Esophagus muscularis mucosa (tissue), 4 donors: Measurements from ENCODE around the gene KIZ. TPM values are rescaled to one million over a fixed set of nuclear protein-coding genes. Genes with fewer than 3 reads are reported as not detected.

ENCODE experiments used
- DNase-seq: peaks from one replicate; pipeline ENCODE4 v3.0.0-alpha.2; 2017; ENCODE audit errors: extremely low spot score
- H3K27ac ChIP-seq, 4 donors: fragments of 200-600 bp; sonication (generic); replicated peaks in 1 of 4; 1 replicate in 3 of 4; 2 replicates in 1 of 4; pipeline ENCODE4 v1.5.1; 2016 to 2019; ENCODE audit warnings: mild to moderate bottlenecking in 1 of 4
- H3K27me3 ChIP-seq, 4 donors: fragments of 200-600 bp; sonication (generic); one replicate each; pipeline versions ENCODE4 v1.5.1 to v1.6.0; 2016 to 2019
- H3K36me3 ChIP-seq, 4 donors: fragments of 200-600 bp; sonication (generic); one replicate each; pipeline ENCODE4 v1.5.1; 2016 to 2019
- H3K4me1 ChIP-seq, 4 donors: fragments of 200-600 bp; sonication (generic); one replicate each; pipeline ENCODE4 v1.5.1; 2016 to 2019
- H3K4me3 ChIP-seq, 4 donors: fragments of 200-600 bp; sonication (generic); 1 replicate in 2 of 4; 2 replicates in 2 of 4; pipeline ENCODE4 v1.5.1; 2016 to 2019; ENCODE audit warnings: mild to moderate bottlenecking in 4 of 4, moderate library complexity in 1 of 4
- H3K9me3 ChIP-seq, 4 donors: fragments of 200-600 bp; sonication (generic); 1 replicate in 3 of 4; 2 replicates in 1 of 4; pipeline ENCODE4 v1.5.1; 2016 to 2019
- EP300 ChIP-seq: sonication (generic); formaldehyde crosslinking; IDR thresholded peaks from one replicate; pipeline ENCODE4 v1.6.1; 2017; ENCODE audit warnings: antibody characterized with exemption
- POLR2A ChIP-seq: fragments of 450-650 bp; IDR thresholded peaks from one replicate; pipeline ENCODE4 v1.6.1; 2017; ENCODE audit warnings: antibody characterized with exemption, moderate library complexity, mild to moderate bottlenecking, low read depth
- POLR2AphosphoS5 ChIP-seq, 2 donors: sonication (generic); formaldehyde crosslinking; IDR thresholded peaks; one replicate each; pipeline ENCODE4 v1.6.1; 2017; ENCODE audit warnings: antibody characterized with exemption in 2 of 2
- WGBS: methylation state at CpG from one replicate; pipeline ENCODE4 v1.1.5; 2018; 5-methylcytosine and 5-hydroxymethylcytosine counted together
- intact Hi-C: fragments of 100-400 bp; cut with DNase I; formaldehyde crosslinking; loops from one replicate; pipeline ENCODE4 v1.15.1; 2023
- total RNA-seq, 4 donors: library from RNA; depleted of rRNA; stranded (reverse); fragments of >200 nt; gene quantifications; one replicate each; pipeline versions ENCODE4 v1.1.0 to v1.2.1, GENCODE V29; 2016
- TF ChIP-seq, protein P1 (sequence below), 3 experiments: fragments of 200-600 bp in 2 of 3; fragments of 450-650 bp in 1 of 3; sonication (generic) in 2 of 3; IDR thresholded peaks; one replicate each; pipeline ENCODE4 v1.5.1; 2017 to 2019; ENCODE audit warnings: antibody characterized with exemption in 3 of 3, mild to moderate bottlenecking in 2 of 3, moderate library complexity in 1 of 3

KIZ gene
- total RNA-seq, 4 donors from 2014 or later: 17.2 to 32.0 (median 25.6) TPM

DNA sequence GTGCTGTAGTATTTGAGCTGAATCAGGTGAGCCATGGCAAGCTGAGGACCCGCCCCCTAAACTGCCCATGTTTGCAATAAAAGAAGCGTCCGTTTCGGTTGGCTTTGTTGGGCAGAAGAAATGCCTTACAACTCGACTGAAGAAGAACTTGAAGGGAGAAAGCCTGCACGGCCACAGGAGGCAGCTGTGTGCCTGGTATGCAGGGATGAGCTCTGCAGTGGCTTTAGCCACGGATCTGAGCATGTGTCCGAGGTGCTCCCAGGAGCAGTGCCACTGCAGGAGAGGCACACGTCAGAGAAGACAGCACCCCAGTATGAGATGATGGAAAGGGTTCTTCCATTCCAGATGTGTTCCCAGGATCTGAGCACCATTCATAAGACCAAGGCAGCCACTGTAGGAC, 23.5 kb downstream of the KIZ start:
- TF ChIP-seq POLR2AphosphoS5 (IDR thresholded peaks at IDR 0.05) (no peak), POLR2A (no peak), EP300 (no peak)
- TF ChIP-seq, protein P1, sequence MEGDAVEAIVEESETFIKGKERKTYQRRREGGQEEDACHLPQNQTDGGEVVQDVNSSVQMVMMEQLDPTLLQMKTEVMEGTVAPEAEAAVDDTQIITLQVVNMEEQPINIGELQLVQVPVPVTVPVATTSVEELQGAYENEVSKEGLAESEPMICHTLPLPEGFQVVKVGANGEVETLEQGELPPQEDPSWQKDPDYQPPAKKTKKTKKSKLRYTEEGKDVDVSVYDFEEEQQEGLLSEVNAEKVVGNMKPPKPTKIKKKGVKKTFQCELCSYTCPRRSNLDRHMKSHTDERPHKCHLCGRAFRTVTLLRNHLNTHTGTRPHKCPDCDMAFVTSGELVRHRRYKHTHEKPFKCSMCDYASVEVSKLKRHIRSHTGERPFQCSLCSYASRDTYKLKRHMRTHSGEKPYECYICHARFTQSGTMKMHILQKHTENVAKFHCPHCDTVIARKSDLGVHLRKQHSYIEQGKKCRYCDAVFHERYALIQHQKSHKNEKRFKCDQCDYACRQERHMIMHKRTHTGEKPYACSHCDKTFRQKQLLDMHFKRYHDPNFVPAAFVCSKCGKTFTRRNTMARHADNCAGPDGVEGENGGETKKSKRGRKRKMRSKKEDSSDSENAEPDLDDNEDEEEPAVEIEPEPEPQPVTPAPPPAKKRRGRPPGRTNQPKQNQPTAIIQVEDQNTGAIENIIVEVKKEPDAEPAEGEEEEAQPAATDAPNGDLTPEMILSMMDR (IDR thresholded peaks at IDR 0.05): no peak
- intact Hi-C loops: no loop called here
- no peak for DNase-seq
- H3K27me3 ChIP-seq: no peaks in the 10 kb centered on the region
- no peaks in the 10 kb centered on the region for H3K9me3 ChIP-seq
- H3K4me1 ChIP-seq: no peaks in the 10 kb centered on the region
- WGBS: 85% methylated on average over 9 of the region's 9 CpGs
- peaks cover 0 to 38% (median 2%) of the 10 kb centered on the region in 4 donors for H3K36me3 ChIP-seq
- H3K27ac ChIP-seq: no peak overlapping the region
- H3K4me3 ChIP-seq: no peak overlapping the region

DNA sequence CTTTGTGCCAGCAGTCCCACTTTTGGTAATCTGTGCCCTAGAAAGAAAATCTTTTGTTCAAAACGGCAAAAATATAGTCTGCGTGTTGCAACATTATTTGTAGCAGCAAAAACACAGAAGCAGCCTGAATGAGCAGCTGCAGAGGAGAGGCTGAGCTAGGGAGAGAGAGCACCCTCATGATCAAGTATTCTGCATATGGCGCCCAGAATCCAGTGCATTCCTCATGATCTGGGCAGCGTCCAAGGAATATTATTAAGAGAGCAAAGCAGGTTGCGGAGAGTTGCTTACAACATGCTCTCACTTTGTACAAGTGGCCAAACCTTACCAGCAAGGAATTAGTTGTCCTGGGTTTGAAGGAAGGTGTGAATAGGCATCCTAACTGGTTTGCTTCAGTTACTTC, 25.9 kb downstream of the KIZ start:
- Histone ChIP-seq H3K9me3 (no peaks in the 10 kb centered on the region), H3K36me3 (peaks cover 0 to 25% (median 0%) of the 10 kb centered on the region in 4 donors), H3K27me3 (no peaks in the 10 kb centered on the region), H3K27ac (no peak overlapping the region), H3K4me3 (no peak overlapping the region), H3K4me1 (no peaks in the 10 kb centered on the region)
- DNase-seq: no peak
- intact Hi-C loops: no loop called here
- 95% methylated on average over 5 of the region's 5 CpGs for WGBS
- TF ChIP-seq POLR2AphosphoS5 (IDR thresholded peaks at IDR 0.05): no peak
- no peak for TF ChIP-seq EP300
- TF ChIP-seq, protein P1 (IDR thresholded peaks at IDR 0.05): no peak
- TF ChIP-seq POLR2A: no peak

DNA sequence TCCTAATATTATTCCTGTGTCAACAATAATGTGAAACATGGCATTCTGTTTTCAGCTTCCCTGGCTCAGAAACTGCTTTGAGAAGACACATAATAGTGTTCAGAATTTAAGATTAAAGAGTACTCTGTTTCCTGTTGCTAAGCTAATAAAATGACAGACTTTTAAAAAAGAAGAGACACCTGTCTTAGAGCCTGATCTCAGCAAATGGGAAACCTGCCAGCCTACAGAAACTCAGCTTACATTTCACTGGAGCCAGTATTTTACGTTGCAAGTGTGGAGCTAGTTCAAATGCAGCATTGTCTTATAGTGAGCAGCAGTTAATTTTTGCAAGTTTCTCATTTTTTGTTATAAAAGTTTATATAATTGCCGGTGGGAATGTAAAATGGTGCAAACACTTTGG, 28.8 kb downstream of the KIZ start:
- WGBS: 27% methylated on average over 2 of the region's 2 CpGs
- TF ChIP-seq EP300 (no peak), POLR2AphosphoS5 (IDR thresholded peaks at IDR 0.05) (no peak), POLR2A (no peak)
- TF ChIP-seq, protein P1 (IDR thresholded peaks at IDR 0.05): no peak
- Histone ChIP-seq H3K27me3 (no peaks in the 10 kb centered on the region), H3K36me3 (peaks cover 0 to 9% (median 0%) of the 10 kb centered on the region in 4 donors), H3K27ac (no peak overlapping the region), H3K9me3 (no peaks in the 10 kb centered on the region), H3K4me1 (no peaks in the 10 kb centered on the region), H3K4me3 (no peak overlapping the region)
- DNase-seq: no peak
- intact Hi-C loops: no loop called here

DNA sequence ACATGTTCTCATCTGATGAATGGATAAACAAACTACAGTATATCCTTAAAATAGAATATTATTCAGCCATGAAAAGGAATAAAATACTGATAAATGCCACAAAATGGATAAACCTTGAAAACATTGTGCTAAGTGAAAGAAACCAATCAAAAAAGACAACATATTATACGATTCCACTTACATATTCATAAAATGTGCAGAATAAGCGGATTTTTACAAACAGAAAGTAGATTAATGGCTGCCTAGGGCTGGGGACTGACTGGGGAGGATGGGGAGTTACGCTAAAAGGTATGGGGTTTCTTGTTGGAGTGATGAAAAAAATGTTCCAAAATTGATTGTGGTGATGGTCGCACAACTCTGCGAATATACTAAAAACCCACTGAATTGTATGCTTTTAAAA, 29.4 kb downstream of the KIZ start:
- H3K4me1 ChIP-seq: no peaks in the 10 kb centered on the region
- H3K27me3 ChIP-seq: no peaks in the 10 kb centered on the region
- DNase-seq: no peak
- no peaks in the 10 kb centered on the region for H3K9me3 ChIP-seq
- TF ChIP-seq POLR2A (no peak), EP300 (no peak), POLR2AphosphoS5 (IDR thresholded peaks at IDR 0.05) (no peak)
- TF ChIP-seq, protein P1 (IDR thresholded peaks at IDR 0.05): no peak
- intact Hi-C loops: no loop called here
- H3K27ac ChIP-seq: no peak overlapping the region
- H3K4me3 ChIP-seq: no peak overlapping the region
- peaks cover 0 to 9% (median 2%) of the 10 kb centered on the region in 4 donors for H3K36me3 ChIP-seq
- WGBS: 96% methylated on average over 5 of the region's 5 CpGs

DNA sequence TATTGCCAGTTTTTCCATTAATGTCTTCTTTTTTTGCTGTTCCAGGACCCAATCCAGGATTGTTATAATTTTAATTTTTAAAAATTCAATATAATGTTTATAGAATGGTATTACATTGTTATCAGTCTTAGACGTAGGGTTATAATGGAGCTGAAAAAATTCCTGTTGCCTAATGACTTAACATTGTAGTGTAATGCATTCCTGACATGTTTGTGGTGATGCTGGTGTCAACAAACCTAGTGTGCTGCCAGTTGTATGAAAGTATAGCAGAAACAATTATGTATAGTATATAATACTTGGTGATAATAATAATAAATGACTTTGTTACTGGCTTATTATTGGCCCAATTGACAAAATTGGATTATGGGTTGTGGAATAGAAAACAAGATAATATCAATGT, 30.4 kb downstream of the KIZ start:
- DNase-seq: no peak
- H3K4me3 ChIP-seq: no peak overlapping the region
- no peak for TF ChIP-seq EP300
- TF ChIP-seq, protein P1 (IDR thresholded peaks at IDR 0.05): no peak
- no peak for TF ChIP-seq POLR2AphosphoS5 (IDR thresholded peaks at IDR 0.05)
- no peak for TF ChIP-seq POLR2A

More for the DNA sequence above, 30.4 kb downstream of the KIZ start:
- Histone ChIP-seq H3K9me3 (no peaks in the 10 kb centered on the region), H3K27me3 (no peaks in the 10 kb centered on the region), H3K4me1 (no peaks in the 10 kb centered on the region), H3K36me3 (peaks cover 0 to 8% (median 3%) of the 10 kb centered on the region in 4 donors), H3K27ac (no peak overlapping the region)
- 85% methylated on average over 1 of the region's 1 CpG for WGBS
- intact Hi-C loops: no loop called here
